ENCODE measurements around the gene USP12.

USP12 gene

GRCh38 chr13:27027086-27027667, 144.4 kb downstream of the USP12 start:
- DNase-seq = no peak

DNA sequence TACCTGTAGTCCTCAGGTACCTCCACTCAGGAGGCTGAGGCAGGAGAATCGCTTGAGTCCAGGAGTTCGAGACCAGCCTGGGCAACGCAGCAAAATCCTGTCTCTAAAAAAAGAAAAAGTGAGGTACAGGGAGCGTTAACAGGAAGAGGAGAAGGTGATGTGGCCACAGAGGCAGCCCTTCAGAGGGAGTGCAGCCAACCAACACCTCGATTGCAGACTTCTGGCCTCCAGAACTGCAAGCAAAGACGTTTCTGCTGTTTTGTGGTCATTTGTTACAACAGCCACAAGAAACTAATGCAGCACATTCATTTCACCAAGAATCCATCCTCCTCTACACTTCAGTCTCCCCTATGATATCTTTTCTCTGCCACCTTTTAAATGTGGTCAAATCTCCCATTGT, 145.2 kb downstream of the USP12 start:
- DNase-seq = no peak

DNA sequence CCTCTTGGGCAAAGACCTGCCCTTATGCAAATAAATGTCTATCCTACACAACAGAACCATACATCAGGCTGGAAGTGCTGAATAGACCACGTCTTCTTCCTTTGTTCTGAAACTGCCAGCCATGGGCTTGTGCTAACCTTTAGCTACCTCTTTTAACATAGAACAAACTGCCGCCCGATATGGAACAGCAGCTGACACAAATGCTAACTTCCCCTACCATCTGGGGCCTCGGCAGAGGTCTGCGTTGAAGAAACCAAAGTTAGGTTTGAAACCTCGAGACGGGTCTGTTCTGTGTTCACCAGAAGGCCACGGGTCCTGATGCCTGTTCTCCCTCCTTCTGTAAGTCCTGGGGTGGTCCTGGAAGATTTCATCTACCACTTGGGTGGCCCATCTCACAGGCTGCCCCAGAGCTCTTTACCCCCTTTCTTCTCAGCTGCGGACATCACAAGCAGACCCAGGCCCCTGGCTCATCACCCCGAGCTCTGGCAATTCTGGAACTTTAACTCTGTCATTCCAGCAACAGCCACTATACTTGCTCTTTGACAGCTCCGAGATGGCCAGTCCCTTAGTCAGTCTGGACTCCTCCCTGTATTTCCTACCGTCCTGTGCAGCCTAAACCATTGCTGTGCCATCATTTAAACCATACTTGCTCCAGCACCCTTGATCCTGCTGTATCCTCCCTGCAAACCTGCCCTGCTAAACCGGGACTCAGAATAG, 146.7 kb downstream of the USP12 start:
- DNase-seq = no peak

DNA sequence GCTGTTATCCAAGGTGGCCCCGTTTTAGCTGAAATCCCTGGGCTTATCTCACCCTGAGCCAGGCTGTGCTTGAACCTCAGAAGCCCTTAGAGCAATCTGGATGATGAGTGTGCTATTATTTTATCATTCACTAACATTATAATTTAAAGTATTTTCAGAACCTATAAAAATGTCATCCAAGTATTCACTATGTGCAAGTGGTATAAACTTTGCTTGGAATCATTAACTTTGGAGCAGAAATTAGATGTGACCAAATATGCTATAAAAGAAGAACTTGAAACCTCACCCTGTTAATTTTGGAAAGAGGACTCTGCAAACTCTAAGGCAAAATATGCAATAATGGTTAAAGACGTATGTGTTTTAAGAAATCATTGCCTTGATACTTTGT, 147.5 kb downstream of the USP12 start:
- DNase-seq = no peak

DNA sequence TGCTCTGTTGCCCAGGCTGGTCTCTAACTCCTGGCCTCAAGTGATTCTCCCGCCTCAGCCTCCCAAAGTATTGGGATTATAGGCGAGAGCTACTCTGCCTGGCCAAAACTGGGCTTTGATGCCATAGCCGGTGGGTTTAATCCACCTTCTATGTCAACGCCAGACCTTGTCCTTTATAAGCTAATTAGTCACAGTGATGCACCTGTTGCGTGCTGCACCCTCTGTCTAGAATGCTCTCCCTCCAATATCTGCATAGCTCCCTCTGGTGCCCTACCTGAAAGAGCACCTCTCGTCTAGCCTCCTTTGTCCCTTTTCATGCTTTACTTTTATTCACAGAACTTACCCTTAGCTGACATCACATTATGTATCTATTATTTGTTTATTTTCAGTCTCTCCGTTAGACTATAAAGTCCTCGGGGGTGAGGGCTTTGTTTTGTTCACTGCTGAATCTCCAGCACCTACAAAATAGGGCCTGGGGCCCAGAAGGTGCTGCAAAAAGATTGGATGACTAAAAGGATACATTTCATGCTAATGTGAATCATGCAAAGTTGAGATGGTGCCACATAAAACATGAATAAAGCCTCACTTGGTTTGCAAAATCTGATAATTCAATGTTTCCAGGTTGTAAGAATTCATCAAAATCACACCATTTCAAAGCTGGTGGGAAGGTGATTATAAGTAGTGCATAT, 148.1 kb downstream of the USP12 start:
- no peak for DNase-seq

- peak; percentile 9 for DNase-seq
Measured at GRCh38 chr13:27022571-27023311, 148.9 kb downstream of the USP12 start.

- no peak for DNase-seq
Measured at GRCh38 chr13:27020415-27020814, 151.2 kb downstream of the USP12 start.

DNA sequence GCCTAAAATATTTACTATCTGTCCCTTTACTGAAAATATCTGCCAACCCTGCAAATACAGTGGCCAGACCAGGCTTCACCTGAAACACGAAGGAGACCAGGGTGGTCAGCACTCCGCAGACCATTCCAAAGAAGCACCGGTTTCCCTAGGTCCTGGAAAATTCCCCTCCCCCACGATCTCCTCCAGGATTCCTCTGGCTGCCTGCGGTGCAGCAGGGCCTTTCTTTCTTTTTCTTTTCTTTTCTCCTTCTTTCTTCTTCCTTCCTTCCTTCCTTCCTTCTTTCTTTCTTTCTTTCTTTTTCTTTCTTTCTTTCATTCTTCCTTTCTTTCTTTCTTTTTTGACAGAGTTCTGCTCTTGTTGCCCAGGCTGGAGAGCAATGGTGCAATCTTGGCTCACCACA, 152.7 kb downstream of the USP12 start:
- no peak for DNase-seq

GRCh38 chr13:27018344-27018861, 153.2 kb downstream of the USP12 start:
- no peak for DNase-seq

GRCh38 chr13:27016875-27017274, 154.7 kb downstream of the USP12 start:
- DNase-seq = no peak
